ENCODE measurements around the gene PTCHD4.
"Not testable (repeated sequence)": the region's sequence is repeated elsewhere in the genome, so short reads cannot be mapped to it uniquely, and the experiment has no call there.

PTCHD4 gene

GRCh38 chr6:48116699-48117645, 6.0 kb upstream of the PTCHD4 start:
- TF ChIP-seq TAF1 (IDR thresholded peaks at IDR 0.05; ENCODE audit: borderline replicate concordance, low read depth, low read length) (no peak), POLR2AphosphoS5 (IDR thresholded peaks at IDR 0.05; ENCODE audit: low read depth, low read length) (no peak), POLR2A (IDR thresholded peaks at IDR 0.05; ENCODE audit: low read depth, low read length) (no peak)
- FAIRE-seq (no peak), DNase-seq (ENCODE audit: insufficient read length) (no peak)

- no peak for TF ChIP-seq POLR2AphosphoS5 (IDR thresholded peaks at IDR 0.05; ENCODE audit: low read depth, low read length)
- TF ChIP-seq POLR2A (IDR thresholded peaks at IDR 0.05; ENCODE audit: low read depth, low read length), result no peak
- no peak for TF ChIP-seq TAF1 (IDR thresholded peaks at IDR 0.05; ENCODE audit: borderline replicate concordance, low read depth, low read length)
- DNase-seq (ENCODE audit: insufficient read length), result no peak
- FAIRE-seq, result no peak
These were observed 2.1 kb upstream of the PTCHD4 start for GRCh38 chr6:48113130-48113529.

- TF ChIP-seq POLR2A (IDR thresholded peaks at IDR 0.05; ENCODE audit: low read depth, low read length) (no peak), TAF1 (IDR thresholded peaks at IDR 0.05; ENCODE audit: borderline replicate concordance, low read depth, low read length) (no peak), POLR2AphosphoS5 (IDR thresholded peaks at IDR 0.05; ENCODE audit: low read depth, low read length) (no peak)
- DNase-seq (ENCODE audit: insufficient read length), result no peak
- no peak for FAIRE-seq
These were observed 578 bp upstream of the PTCHD4 start for GRCh38 chr6:48111575-48111974.

- DNase-seq (ENCODE audit: insufficient read length) (no peak), FAIRE-seq (no peak)
These were observed 408 bp downstream of the PTCHD4 start for GRCh38 chr6:48110436-48111142.

GRCh38 chr6:48109944-48110343, 1.1 kb downstream of the PTCHD4 start:
- no peak for DNase-seq (ENCODE audit: insufficient read length)
- no peak for FAIRE-seq
- TF ChIP-seq POLR2A (IDR thresholded peaks at IDR 0.05; ENCODE audit: low read depth, low read length) (no peak), POLR2AphosphoS5 (IDR thresholded peaks at IDR 0.05; ENCODE audit: low read depth, low read length) (no peak), TAF1 (IDR thresholded peaks at IDR 0.05; ENCODE audit: borderline replicate concordance, low read depth, low read length) (no peak)

More at GRCh38 chr6:48110436-48111142, 408 bp downstream of the PTCHD4 start:
- no peak for TF ChIP-seq POLR2AphosphoS5 (IDR thresholded peaks at IDR 0.05; ENCODE audit: low read depth, low read length)
- TF ChIP-seq POLR2A (IDR thresholded peaks at IDR 0.05; ENCODE audit: low read depth, low read length), result no peak
- no peak for TF ChIP-seq TAF1 (IDR thresholded peaks at IDR 0.05; ENCODE audit: borderline replicate concordance, low read depth, low read length)

- DNase-seq (ENCODE audit: insufficient read length); FAIRE-seq: not testable (repeated sequence)
These were observed 8.4 kb downstream of the PTCHD4 start for GRCh38 chr6:48102476-48103195.

GRCh38 chr6:48101290-48101689, 9.7 kb downstream of the PTCHD4 start:
- no peak for DNase-seq (ENCODE audit: insufficient read length)
- peak; percentile 74 for FAIRE-seq
- TF ChIP-seq POLR2AphosphoS5 (IDR thresholded peaks at IDR 0.05; ENCODE audit: low read depth, low read length), result no peak
- TF ChIP-seq POLR2A (IDR thresholded peaks at IDR 0.05; ENCODE audit: low read depth, low read length), result no peak
- TF ChIP-seq TAF1 (IDR thresholded peaks at IDR 0.05; ENCODE audit: borderline replicate concordance, low read depth, low read length), result no peak

- no peak for DNase-seq (ENCODE audit: insufficient read length)
- FAIRE-seq, result no peak
- TF ChIP-seq POLR2AphosphoS5 (IDR thresholded peaks at IDR 0.05; ENCODE audit: low read depth, low read length), result no peak
- no peak for TF ChIP-seq POLR2A (IDR thresholded peaks at IDR 0.05; ENCODE audit: low read depth, low read length)
- TF ChIP-seq TAF1 (IDR thresholded peaks at IDR 0.05; ENCODE audit: borderline replicate concordance, low read depth, low read length), result no peak
These were observed 10.5 kb downstream of the PTCHD4 start for GRCh38 chr6:48100588-48100895.

- no peak for TF ChIP-seq TAF1 (IDR thresholded peaks at IDR 0.05; ENCODE audit: borderline replicate concordance, low read depth, low read length)
- DNase-seq (ENCODE audit: insufficient read length) (no peak), FAIRE-seq (no peak)
These were observed 11.0 kb downstream of the PTCHD4 start for GRCh38 chr6:48099713-48100587.

GRCh38 chr6:48098923-48099322, 12.1 kb downstream of the PTCHD4 start:
- DNase-seq (ENCODE audit: insufficient read length), result no peak
- FAIRE-seq, result no peak
- TF ChIP-seq TAF1 (IDR thresholded peaks at IDR 0.05; ENCODE audit: borderline replicate concordance, low read depth, low read length) (no peak), POLR2A (IDR thresholded peaks at IDR 0.05; ENCODE audit: low read depth, low read length) (no peak), POLR2AphosphoS5 (IDR thresholded peaks at IDR 0.05; ENCODE audit: low read depth, low read length) (no peak)

Data from GM12892 (cell line).